Measurements from ENCODE around the gene RHOXF2B.
"Not testable (repeated sequence)": the region's sequence is repeated elsewhere in the genome, so short reads cannot be mapped to it uniquely, and the experiment has no call there.

The RHOXF2B gene

DNA sequence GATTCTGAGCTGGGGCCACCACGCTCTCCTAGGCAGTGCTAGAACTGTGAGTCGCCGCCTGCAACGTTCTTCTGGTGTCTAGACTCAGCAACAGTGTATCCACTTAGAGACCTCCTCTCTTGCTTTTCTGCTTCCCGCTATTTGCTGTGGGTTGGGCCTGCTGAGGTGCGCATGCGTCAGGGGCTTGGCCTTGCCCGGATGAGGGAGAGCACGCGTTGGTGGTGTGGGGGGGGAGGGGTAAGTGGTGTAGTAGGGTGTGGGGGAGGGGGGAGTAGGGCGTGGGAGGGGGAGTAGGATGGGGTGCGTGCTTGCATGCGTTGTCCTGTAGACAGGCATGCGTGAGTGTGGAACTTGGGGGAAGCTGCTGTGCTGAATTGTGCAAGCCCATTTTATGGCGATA, at the start of gene RHOXF2B:
Gene RHOXF2B (minus strand): TSS at position 101 of the 400 bp plus-strand sequence. CDS start 138 bp downstream, outside the sequence.
- not testable (repeated sequence) for DNase-seq (ENCODE audit: low spot score)

DNA sequence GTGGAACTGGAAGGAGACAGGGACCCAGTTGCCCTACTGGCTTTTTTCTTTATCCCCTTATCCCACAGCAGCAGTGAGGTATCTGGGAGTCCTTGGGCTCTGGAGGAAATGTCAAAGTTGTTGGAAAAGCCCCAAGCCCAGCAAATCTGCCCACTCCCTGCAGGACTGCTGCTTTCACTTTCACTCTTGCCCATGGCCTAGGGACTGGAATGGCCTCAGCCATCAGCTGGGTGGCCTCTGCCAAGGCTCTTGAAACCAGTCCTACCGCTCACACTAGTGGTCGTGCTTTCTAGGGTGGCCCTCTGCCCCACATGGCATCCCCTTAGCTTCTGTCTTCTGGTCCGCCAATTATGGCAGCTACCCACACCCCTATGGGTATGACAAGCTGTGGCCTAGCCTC, 48.0 kb upstream of the RHOXF2B start:
- peak; percentile 14 for DNase-seq (ENCODE audit: low spot score)

DNA sequence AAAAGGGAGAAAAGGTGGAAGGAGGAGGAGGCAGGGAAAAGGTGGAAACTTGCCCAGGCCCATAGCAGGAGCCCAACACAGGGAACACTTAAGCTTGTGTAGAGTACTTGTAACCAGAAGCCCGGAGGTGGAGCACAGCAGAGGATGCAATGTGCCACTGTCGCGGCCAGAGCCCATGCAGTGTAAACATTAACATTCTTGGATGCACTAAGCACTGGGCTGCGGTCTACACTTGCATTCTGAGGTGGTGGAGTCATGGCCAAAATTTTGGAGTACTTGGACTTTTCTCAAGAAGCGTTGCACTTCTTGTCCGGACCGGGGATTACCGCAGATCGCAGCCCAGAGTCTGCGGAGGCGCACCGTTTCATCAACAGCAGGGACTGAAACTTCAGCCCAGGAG, 42.7 kb upstream of the RHOXF2B start:
- DNase-seq (ENCODE audit: low spot score), result no peak

DNA sequence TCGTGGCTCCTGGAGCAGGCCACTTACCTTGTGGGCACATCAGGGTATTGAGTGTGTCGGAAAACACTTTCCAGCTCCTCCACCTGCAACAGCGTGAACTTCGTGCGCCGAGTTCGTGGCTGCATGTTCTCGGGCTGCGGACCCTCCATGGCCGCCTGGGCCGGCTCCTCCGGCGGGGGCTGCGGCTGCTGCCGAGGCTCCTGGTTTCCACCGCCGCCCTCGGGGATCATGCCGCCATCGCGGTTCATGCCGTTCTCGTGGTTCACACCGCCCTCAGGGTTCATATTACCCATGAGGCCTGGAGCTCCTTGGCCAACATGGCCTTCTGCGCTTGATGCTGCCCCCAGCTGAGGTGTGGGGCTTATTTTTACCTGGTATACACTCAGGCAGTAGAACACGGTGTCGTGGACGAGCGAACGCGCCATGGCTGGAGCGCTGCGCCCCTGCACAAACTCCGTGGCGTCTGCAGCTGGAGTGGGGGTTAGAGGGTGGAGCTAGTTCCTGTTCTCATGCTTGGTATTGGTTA, 38.0 kb upstream of the RHOXF2B start, which contains the start of gene RHOXF1:
Gene RHOXF1 (minus strand): TSS at position 476 of the 526 bp plus-strand sequence. CDS start 51 bp downstream, at position 425.
- no peak for DNase-seq (ENCODE audit: low spot score)

DNA sequence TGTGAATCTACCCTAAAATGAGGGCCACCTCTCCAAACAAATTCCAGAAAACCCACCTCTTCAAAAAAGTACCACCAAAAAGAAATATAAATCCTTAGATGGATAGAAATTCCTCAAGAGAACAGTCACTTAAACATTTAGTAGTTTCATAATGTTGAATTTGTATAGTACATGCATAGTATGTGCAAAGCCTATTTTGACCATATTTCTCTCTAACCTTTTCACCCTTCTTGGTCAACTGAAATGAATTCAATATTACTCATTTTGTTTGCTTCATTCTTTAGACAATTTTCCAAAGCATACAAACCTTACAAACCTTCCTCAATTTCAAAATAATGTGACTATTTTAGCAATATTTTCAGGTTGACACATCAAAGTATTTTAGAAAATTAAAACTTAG, 34.1 kb upstream of the RHOXF2B start:
- no peak for DNase-seq (ENCODE audit: low spot score)

DNA sequence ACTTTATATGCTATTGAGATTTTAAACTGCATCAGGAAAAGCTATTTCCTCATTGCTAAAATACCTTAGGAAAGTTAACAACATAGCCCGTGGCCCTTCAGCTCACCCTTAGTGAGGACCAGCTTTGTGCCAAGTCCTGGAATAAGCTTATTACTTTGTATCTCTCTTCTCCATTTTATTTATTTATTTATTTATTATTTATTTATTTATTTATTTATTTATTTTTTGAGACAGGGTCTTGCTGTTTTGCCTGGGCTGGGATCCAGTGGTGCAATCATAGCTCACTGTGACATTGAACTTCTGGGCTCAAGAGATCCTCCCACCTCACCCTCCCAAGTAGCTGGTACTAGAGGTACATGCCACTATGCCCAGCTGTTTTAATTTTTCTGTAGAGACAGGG, 31.9 kb upstream of the RHOXF2B start:
- DNase-seq (ENCODE audit: low spot score), result no peak

DNA sequence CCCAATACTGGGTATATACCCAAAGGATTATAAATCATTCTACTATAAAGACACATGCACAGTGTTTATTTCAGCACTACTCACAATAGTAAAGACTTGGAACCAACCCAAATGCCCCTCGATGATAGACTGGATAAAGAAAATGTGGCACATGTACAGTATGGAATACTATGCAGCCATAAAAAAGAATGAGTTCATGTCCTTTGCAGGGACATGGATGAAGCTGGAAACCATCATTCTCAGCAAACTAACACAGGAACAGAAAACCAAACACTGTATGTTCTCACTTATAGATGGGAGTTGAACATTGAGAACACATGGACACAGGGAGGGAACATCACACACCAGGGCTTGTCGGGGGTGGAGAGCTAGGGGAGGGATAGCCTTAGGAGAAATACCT, 27.2 kb upstream of the RHOXF2B start:
- DNase-seq (ENCODE audit: low spot score), result not testable (repeated sequence)

DNA sequence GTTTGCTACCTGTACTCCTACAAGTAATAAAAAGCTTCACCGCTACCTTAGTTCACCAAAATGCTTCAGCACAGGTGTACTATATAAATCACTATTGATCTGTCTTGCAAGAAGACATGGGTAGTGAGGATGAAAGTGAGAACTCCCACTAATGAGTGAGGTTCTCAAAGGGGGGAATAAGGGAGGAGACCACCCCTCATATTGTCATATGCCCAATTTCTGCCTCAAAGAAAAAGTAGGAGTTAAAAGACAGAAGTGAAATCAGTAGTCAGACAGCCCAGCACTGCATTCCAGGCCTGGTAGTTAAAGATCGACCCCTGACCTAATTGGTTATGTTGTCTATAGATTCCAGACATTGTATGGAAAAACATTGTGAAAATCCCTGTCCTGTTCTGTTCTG, 23.6 kb upstream of the RHOXF2B start:
- DNase-seq (ENCODE audit: low spot score), result not testable (repeated sequence)

DNA sequence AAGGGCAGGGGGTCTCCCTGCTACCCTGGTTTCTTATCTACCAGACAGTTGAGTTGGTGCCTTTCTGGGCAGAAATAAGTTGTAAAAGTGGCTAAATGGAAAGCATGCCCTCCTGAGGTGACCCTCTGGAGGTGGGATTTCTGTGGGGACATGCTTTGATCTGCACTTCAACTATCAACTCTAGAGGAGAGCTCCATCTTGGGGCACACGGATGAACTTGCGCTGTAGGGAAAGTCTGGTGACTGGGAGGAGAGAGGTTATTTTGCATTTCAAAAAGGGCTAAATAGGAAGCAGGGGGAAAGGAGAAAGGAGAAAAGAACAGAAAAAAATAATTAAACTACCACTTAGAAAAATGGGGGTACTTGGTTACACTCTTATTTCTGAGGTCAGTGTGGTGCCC, 12.7 kb upstream of the RHOXF2B start:
- DNase-seq (ENCODE audit: low spot score), result no peak

DNA sequence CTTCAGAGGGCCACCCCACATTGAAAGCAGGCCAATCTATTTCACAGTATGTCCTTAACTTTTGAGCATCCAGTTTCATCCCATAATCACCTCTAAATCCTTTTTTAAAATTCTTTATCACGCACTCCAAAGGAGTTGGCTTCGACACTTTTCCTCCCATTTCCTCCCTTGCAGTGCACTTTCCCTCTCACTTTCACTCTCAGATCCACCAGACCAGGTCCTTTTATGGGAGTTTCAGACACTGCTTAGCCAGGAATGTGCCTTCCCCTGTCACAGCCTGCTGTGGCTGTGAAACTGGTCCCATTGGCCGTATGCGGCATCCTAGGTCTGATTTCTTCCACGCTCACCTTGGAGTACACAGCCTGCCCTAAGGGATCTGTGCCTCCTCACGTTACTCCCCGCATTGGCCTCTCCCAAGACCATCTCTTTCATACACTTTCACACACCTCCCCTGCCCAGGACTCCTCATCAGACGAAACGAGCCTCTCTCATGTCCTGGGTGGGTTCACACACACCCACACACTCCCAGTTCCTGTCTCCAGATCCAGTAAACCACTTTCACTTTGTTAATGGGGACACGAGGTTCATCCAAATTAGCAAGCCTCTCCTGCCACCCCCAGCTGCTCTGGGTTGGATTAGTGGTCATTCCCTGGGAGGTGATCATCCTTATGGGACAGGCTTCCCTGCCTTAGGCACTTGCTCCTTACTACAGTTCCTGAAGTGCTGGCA, 10.0 kb upstream of the RHOXF2B start:
- DNase-seq (ENCODE audit: low spot score), result no peak

DNA sequence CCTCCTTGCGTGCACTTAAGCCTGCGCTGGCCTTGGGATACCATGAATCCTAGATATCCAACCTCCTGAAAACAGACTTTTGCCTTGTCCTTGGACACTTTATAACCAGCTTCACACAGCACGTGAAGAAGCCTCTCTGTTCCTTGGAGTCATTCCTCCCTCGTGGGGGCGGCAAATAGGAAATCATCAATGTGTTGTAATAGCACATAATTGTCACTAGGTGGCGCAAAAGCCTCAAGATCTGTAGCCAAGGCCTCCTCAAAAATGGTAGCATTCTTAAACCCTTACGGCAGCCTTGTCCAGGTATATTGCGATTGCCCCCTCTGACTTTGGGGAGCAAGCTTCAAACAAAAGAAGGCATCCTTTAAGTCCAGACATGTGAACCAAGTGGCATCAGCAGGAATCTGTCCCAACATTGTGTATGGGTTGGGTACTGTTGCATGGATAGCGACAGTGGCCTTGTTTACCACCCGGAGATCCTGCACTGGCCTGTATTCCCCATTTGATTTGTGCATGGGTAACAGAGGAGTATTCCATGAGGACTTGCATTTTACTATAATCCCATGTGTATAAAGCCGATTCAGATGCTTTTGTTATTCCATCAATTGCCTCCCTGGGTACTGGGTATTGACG, 8.2 kb upstream of the RHOXF2B start:
- not testable (repeated sequence) for DNase-seq (ENCODE audit: low spot score)

DNA sequence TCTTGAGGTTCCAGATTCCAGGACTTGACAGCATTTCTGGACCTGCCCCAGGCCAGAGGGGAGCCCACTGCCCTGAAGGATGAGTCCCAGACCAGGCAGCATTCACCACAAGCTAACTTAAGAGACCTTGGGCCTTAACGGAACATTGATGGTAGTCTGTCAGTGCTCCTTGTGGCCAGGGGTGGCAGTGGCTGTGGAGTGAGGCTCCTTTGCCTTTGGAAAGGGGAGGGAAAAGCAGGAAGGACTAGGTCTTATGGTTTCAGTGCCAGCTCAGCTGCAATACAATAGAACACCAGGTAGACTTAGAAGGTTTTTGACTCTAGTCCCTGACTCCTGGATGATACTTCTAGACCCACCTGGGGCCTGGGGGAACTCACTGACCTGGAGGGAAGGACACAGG, 11.3 kb downstream of the RHOXF2B start:
- not testable (repeated sequence) for DNase-seq (ENCODE audit: low spot score)

DNA sequence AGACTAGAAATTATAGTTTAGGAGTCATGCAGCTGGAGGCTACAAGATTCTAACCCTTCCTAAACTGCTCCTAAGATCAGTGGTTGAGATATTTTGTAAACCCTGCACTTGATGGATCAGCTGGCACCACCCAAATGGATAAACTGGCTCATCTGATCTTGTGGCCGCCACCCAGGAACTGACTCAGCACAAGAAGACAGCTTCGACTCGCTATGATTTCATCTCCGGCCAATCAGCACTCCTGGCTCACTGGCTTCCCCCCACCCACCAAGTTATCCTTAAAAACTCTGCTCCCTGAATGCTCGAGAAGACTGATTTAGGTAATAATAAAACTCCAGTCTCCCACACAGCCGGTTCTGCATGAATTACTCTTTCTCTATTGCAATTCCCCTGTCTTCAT, 34.8 kb downstream of the RHOXF2B start:
- not testable (repeated sequence) for DNase-seq (ENCODE audit: low spot score)

DNA sequence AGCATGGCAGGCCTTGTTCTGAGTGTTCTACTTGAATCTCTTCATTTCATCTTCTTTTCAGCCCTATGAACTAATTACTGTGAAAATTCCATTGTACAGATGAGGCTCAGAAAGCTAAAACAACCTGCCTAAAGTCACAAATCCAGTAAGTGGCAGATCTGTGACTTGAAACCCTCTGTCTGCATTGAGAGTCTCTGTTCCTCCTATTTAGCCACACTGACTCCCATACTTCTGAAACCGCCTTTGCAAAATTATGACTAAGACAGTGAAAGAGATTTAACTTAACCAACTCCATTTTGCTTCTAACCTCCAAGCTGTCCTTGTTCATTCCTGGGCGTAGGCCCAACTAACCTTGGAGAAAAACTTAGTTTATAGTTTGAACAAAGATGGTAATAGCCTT, 35.2 kb downstream of the RHOXF2B start:
- DNase-seq (ENCODE audit: low spot score), result not testable (repeated sequence)

DNA sequence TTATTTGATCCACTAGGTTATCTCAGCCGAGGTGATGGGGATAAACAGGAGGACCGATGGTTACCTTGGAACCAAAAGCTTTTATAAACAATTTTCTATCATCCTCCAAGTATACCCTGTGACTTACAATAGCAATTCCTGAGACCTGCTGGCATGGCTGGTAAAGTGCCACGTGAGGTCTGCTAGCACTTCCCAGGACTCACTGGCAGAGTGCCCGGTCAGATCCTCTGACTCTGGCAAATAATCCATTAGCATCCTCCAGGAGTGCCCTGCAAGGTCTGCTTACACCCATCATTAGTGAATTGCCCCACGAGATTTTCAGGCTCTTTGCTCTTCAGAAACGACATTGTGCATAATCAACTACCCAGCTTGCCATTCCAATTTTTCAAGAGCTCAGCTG, 37.3 kb downstream of the RHOXF2B start:
- DNase-seq (ENCODE audit: low spot score), result not testable (repeated sequence)

DNA sequence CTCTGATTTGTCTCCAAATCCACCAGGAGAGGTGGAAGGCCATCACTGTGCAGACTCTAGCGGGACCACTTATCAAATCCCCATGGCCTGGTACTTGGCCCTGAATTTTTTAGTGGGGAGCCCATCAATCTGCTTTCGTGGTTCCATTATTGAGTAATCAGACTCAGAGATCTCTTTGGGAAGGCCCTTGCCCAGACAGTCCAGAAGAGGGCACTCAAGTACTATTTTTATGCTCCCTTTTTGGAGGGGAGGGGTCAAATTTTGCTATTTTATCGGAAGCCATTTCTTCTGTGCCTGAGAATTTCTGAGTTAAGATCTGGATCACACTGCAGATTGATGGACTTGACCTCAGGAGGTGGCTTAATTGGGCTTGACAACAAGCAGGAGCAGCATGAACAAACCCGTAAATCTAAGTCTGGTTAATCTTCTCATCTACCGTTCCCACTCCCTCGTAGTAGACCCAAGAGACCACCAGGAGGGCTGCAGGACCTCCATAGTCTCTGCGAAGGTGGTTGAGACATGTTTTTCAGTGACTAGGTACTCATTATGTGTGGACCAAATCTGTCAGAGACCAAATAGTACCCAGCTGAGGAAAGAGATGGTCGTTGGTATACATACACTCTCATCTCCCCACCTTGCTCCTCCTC, 38.3 kb downstream of the RHOXF2B start:
- not testable (repeated sequence) for DNase-seq (ENCODE audit: low spot score)

DNA sequence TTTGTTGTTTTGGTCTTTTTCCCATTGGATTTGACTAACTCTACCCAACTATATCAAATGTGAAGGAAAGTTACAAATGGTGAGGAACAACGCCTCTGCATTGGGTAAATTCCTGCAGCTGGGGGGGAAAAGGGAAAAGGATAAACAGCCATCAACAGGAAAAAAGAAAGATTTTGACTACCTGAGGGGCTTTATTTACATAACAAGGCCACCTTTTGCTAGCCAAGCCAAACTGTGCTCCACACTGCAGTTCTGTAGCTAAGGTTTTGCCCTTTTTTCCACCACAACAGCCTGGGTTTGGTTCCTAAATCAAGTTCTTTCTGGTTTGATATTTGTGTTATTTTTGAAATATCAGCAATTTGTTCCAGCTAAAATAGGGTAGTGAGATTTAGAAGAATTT, 40.8 kb downstream of the RHOXF2B start:
- no peak for DNase-seq (ENCODE audit: low spot score)

DNA sequence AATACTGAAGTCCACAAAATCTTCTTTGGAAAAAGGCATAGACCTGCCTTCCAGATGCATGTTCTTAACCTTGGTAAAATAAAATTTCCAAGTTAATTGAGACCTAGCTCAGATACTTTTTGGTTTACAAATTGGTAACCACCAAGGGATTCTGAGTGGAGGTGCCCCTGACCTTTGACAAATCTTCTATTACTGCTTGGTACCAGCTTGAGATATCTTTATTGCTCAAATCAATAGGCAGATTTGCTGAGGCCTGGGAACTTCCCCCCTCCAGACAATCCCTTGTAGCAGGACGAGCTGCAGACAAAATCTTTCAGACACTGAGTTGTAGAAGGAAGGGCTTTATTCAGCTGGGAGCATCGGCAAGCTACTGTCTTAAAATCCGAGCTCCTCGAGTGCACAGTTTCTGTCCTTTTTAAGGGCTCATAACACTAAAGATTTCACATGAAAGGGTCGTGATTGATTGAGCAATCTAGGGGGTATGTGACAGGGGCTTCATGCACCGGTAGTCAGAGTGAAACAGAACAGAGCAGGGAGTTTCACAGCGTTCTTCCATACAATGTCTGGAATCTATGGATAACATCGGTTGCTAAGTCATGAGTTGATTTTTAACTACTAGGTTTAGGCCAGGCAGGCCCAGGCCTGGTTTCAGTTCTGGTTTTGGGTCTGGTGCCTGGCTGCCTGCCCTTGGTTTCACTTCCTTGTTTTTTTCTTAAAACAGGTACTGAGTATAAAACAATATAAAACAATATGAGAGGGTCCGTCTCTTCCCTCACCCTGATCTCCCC, 41.8 kb downstream of the RHOXF2B start:
- DNase-seq (ENCODE audit: low spot score), result not testable (repeated sequence)

DNA sequence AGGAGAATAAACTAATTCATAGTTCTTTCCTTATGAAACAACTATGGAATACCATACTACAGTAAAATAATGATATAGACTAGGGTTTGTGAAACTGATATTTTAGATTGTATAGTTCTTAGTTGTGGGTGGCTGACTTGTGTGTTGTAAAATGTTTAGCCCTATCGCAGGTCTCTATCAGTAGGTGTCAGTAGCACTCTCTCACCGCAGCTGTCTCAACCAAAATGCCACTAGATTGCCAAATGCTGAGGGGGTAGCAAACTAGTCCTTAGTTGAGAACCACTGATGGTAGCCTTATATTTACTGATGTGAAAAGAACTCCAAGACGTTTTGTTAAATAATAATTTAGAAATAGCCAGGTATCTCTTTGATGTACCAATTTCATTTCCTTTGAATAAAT, 48.1 kb downstream of the RHOXF2B start:
- no peak for DNase-seq (ENCODE audit: low spot score)

DNA sequence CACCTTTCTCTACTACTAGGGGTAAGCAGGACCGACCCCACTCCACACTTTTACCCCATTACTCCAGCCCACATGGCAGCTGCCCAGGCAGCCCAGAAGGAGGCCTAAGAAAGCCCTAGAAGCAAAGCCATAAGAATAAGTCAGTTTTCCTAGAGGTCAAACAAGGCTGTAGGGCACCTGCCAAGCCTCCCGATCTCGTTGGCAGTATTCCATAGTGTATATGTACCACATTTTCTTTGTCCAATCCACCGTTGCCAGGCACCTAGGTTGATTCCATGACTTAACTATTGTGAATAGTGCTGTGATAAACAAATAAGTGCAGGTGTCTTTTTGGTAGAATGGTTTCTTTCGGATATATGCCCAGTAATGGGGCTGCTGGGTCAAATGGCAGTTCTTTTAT, 54.2 kb downstream of the RHOXF2B start:
- no peak for DNase-seq (ENCODE audit: low spot score)

DNA sequence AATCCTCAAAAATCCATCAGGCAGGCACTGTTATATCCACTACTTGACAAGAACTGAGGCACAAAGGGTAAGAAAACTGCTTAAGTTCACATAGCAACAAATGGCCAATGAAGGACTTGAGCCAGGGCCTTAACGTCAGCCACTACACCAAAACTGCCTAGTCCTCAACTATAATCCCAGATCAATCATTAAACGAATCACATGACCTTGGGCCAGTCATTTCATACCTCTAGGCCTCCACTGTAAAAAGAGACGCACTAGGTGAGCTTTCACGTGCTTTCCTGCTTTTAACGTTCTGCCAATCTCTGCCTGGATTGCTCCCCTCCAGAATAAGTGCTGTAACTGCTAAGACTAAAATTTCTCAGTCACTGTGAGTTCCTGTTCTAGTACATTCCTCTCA, 54.7 kb downstream of the RHOXF2B start:
- DNase-seq (ENCODE audit: low spot score), result no peak
